Progenitor cell of endocrine pancreas (in vitro differentiated cells): ENCODE measurements around the gene GRM8. TPM values are rescaled to one million over a fixed set of nuclear protein-coding genes. Genes with fewer than 3 reads are reported as not detected.

Source experiments
- DNase-seq: peaks from one replicate; pipeline ENCODE4 v3.0.0; 2021; ENCODE audit warnings: low spot score; ENCODE audit not compliant: unreplicated experiment
- H3K27ac Mint-ChIP-seq: 2 replicates; pipeline ENCODE4 v1.8.0; 2021; ENCODE audit warnings: mild to moderate bottlenecking, moderate library complexity, mixed read lengths
- H3K27me3 Mint-ChIP-seq: 2 replicates; pipeline ENCODE4 v1.8.0; 2021; ENCODE audit warnings: mixed read lengths
- H3K36me3 Mint-ChIP-seq: 2 replicates; pipeline ENCODE4 v1.8.0; 2022; ENCODE audit warnings: mixed read lengths; ENCODE audit not compliant: insufficient read depth
- H3K4me1 Mint-ChIP-seq: 2 replicates; pipeline ENCODE4 v1.8.0; 2021; ENCODE audit warnings: low read depth, mixed read lengths
- H3K4me3 Mint-ChIP-seq: 2 replicates; pipeline ENCODE4 v1.8.0; 2021; ENCODE audit warnings: low read depth, mild to moderate bottlenecking, moderate library complexity, mixed read lengths
- H3K9me3 Mint-ChIP-seq: 2 replicates; pipeline ENCODE4 v1.8.0; 2021; ENCODE audit warnings: low read depth, mixed read lengths
- CTCF ChIP-seq: fragments of 200-600 bp; sonication (generic); IDR thresholded peaks from one replicate; pipeline ENCODE4 v1.5.0; 2021; ENCODE audit warnings: antibody characterized with exemption, mild to moderate bottlenecking; ENCODE audit not compliant: unreplicated experiment
- total RNA-seq: library from RNA; stranded (reverse); gene quantifications from 2 replicates; pipeline ENCODE4 v1.2.1, GENCODE V29; 2021

The GRM8 gene
- total RNA-seq, 1 donor from 2014 or later: 4.2 TPM

- H3K9me3 Mint-ChIP-seq: no peaks in the 10 kb centered on the region
- no peak overlapping the region for H3K27ac Mint-ChIP-seq
- no peak overlapping the region for H3K4me3 Mint-ChIP-seq
- DNase-seq: no peak
- no peak for TF ChIP-seq CTCF
- H3K27me3 Mint-ChIP-seq: peaks cover 14% of the 10 kb centered on the region
- no peaks in the 10 kb centered on the region for H3K36me3 Mint-ChIP-seq
- peaks cover 9% of the 10 kb centered on the region for H3K4me1 Mint-ChIP-seq
Observed at GRCh38 chr7:127231415-127231814, 21.3 kb downstream of the GRM8 start.

GRCh38 chr7:127230192-127230925, 22.4 kb downstream of the GRM8 start:
- TF ChIP-seq CTCF: no peak
- no peak for DNase-seq
- no peaks in the 10 kb centered on the region for H3K9me3 Mint-ChIP-seq
- no peak overlapping the region for H3K27ac Mint-ChIP-seq
- peaks cover 14% of the 10 kb centered on the region for H3K27me3 Mint-ChIP-seq
- no peak overlapping the region for H3K4me3 Mint-ChIP-seq
- no peaks in the 10 kb centered on the region for H3K36me3 Mint-ChIP-seq
- peaks cover 9% of the 10 kb centered on the region for H3K4me1 Mint-ChIP-seq

GRCh38 chr7:127226685-127227374, 25.9 kb downstream of the GRM8 start:
- DNase-seq: no peak
- no peak for TF ChIP-seq CTCF
- Mint-ChIP-seq H3K4me1 (no peaks in the 10 kb centered on the region), H3K27me3 (peaks cover 17% of the 10 kb centered on the region), H3K36me3 (no peaks in the 10 kb centered on the region), H3K27ac (no peak overlapping the region), H3K4me3 (no peak overlapping the region), H3K9me3 (no peaks in the 10 kb centered on the region)

GRCh38 chr7:127221731-127222130, 31.0 kb downstream of the GRM8 start:
- Mint-ChIP-seq H3K36me3 (no peaks in the 10 kb centered on the region), H3K27me3 (peaks cover 5% of the 10 kb centered on the region), H3K9me3 (no peaks in the 10 kb centered on the region), H3K4me3 (no peak overlapping the region), H3K4me1 (no peaks in the 10 kb centered on the region), H3K27ac (no peak overlapping the region)
- no peak for TF ChIP-seq CTCF
- DNase-seq: no peak

- H3K27ac Mint-ChIP-seq: no peak overlapping the region
- no peaks in the 10 kb centered on the region for H3K36me3 Mint-ChIP-seq
- TF ChIP-seq CTCF: no peak
- H3K27me3 Mint-ChIP-seq: no peaks in the 10 kb centered on the region
- H3K9me3 Mint-ChIP-seq: peaks cover 7% of the 10 kb centered on the region
- peaks cover 5% of the 10 kb centered on the region for H3K4me1 Mint-ChIP-seq
- no peak overlapping the region for H3K4me3 Mint-ChIP-seq
- no peak for DNase-seq
Observed at GRCh38 chr7:127214956-127215718, 37.6 kb downstream of the GRM8 start.
